Measurements from ENCODE around the gene MSL2. TPM values are rescaled to one million over a fixed set of nuclear protein-coding genes. Genes with fewer than 3 reads are reported as not detected.
"Not testable (repeated sequence)": the region's sequence is repeated elsewhere in the genome, so short reads cannot be mapped to it uniquely, and the experiment has no call there.

The MSL2 gene
- total and polyA plus RNA-seq, 4 donors, result 23.8 to 31.5 (median 27.4) TPM

DNA sequence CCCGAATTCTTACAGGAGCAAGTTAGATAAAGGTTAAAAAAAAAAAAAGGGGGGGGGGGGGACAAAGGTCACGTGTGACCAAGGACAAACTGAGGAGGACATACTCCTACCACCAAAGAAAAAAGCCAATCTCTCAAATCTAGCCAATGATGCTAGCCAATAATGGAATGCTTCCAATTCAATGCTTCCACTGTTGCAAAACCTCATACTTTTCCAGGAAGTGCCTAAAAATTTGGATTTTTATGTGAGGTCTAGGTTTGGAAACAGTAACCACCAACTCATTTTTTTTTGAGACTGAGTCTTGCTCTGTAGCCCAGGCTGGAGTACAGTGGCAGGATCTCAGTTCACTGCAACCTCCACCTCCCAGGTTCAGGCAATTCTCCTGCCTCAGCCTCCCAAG lies 11.4 kb downstream of the MSL2 start:
- H3K4me1 ChIP-seq (ENCODE audit: control insufficient read depth, insufficient read depth, low read length), result peaks cover 2% of the 10 kb centered on the region
- H3K9me3 ChIP-seq (ENCODE audit: control insufficient read depth, insufficient read depth, low read length), result no peaks in the 10 kb centered on the region
- H3K27ac ChIP-seq (ENCODE audit: low read depth, low read length), result no peak overlapping the region
- no peaks in the 10 kb centered on the region for H3K27me3 ChIP-seq (ENCODE audit: control insufficient read depth, insufficient read depth, low read length)
- H3K4me3 ChIP-seq (ENCODE audit: low read depth, low read length), result no peak overlapping the region
- no peak for DNase-seq (ENCODE audit: low read depth in 4 of 6, low spot score in 6 of 6)
- WGBS (ENCODE audit: insufficient coverage), result no CpG with 5 or more reads among the region's 2 CpGs
- no peaks in the 10 kb centered on the region for H3K36me3 ChIP-seq (ENCODE audit: control insufficient read depth, insufficient read depth, low read length)

DNA sequence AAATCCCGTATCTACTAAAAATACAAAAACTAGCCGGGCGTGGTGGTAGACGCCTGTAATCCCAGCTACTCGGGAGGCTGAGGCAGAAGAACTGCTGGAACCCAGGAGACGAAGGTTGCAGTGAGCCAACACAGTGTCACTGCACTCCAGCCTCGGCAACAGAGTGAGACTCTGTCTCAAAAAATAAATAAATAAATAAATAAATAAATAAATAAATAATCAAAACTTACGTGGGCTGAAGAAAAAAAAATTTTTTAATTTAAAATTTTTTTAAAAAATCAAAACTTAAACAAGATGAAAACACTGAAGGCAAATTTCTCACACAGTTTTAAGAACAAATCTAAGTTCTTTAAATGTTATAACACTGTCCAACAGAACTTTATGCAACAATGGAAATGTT lies 14.4 kb downstream of the MSL2 start:
- peaks cover 2% of the 10 kb centered on the region for H3K4me1 ChIP-seq (ENCODE audit: control insufficient read depth, insufficient read depth, low read length)
- 96% methylated on average over 5 of the region's 8 CpGs for WGBS (ENCODE audit: insufficient coverage)
- no peaks in the 10 kb centered on the region for H3K27me3 ChIP-seq (ENCODE audit: control insufficient read depth, insufficient read depth, low read length)
- no peaks in the 10 kb centered on the region for H3K9me3 ChIP-seq (ENCODE audit: control insufficient read depth, insufficient read depth, low read length)
- H3K27ac ChIP-seq (ENCODE audit: low read depth, low read length), result no peak overlapping the region
- H3K36me3 ChIP-seq (ENCODE audit: control insufficient read depth, insufficient read depth, low read length), result no peaks in the 10 kb centered on the region
- H3K4me3 ChIP-seq (ENCODE audit: low read depth, low read length), result no peak overlapping the region
- no peak for DNase-seq (ENCODE audit: low read depth in 4 of 6, low spot score in 6 of 6)

DNA sequence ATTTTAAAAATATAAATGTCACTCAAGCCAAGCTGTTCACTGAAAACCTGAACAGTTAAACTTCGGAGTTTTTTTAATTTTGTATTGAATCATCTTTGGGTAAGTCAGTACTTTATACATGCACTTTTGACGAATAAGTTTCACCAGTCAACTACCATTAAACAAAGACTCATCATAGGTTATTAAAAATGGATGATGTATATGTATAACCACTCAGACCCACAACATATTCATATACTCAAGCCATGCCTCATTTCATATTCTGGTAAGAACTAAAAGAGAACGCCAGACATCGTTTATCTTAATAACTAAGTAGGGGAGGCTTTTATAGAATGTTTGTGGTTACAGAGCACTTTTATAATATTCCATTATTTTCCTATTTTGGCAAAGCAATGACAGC lies 18.3 kb downstream of the MSL2 start:
- Histone ChIP-seq H3K27ac (ENCODE audit: low read depth, low read length) (no peak overlapping the region), H3K4me3 (ENCODE audit: low read depth, low read length) (no peak overlapping the region), H3K4me1 (ENCODE audit: control insufficient read depth, insufficient read depth, low read length) (peaks cover 2% of the 10 kb centered on the region), H3K36me3 (ENCODE audit: control insufficient read depth, insufficient read depth, low read length) (no peaks in the 10 kb centered on the region), H3K27me3 (ENCODE audit: control insufficient read depth, insufficient read depth, low read length) (no peaks in the 10 kb centered on the region), H3K9me3 (ENCODE audit: control insufficient read depth, insufficient read depth, low read length) (no peaks in the 10 kb centered on the region)
- DNase-seq (ENCODE audit: low read depth in 4 of 6, low spot score in 6 of 6), result no peak
- no CpG with 5 or more reads among the region's 4 CpGs for WGBS (ENCODE audit: insufficient coverage)

- no peak overlapping the region for H3K27ac ChIP-seq (ENCODE audit: low read depth, low read length)
- H3K4me3 ChIP-seq (ENCODE audit: low read depth, low read length), result no peak overlapping the region
- no peak for DNase-seq (ENCODE audit: low read depth in 4 of 6, low spot score in 6 of 6)
- H3K27me3 ChIP-seq (ENCODE audit: control insufficient read depth, insufficient read depth, low read length), result no peaks in the 10 kb centered on the region
- H3K36me3 ChIP-seq (ENCODE audit: control insufficient read depth, insufficient read depth, low read length), result no peaks in the 10 kb centered on the region
- no peaks in the 10 kb centered on the region for H3K4me1 ChIP-seq (ENCODE audit: control insufficient read depth, insufficient read depth, low read length)
- no peaks in the 10 kb centered on the region for H3K9me3 ChIP-seq (ENCODE audit: control insufficient read depth, insufficient read depth, low read length)
These were observed 22.1 kb downstream of the MSL2 start for GRCh38 chr3:136173939-136174490.

DNA sequence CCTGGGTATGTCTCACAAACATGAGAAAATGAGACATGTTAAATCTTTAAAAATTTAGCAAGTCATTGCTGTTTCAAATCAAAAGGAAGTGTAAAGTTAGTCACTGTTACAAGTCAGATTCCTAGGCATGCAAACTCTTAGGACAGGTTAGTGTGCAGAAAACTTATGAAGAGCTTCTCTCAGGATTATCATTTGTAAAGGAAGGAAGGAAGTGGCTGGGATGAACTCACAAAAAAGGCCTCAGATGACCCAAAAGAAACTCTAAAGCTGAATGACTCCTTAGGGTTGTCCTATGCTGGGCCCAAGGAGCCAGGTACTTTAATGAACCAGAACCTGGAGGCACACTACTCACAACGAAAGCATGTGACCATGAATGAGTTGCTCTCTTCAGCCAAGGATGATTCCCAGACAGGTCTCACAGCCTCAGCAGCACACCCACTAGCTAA lies 25.0 kb downstream of the MSL2 start:
- no peaks in the 10 kb centered on the region for H3K9me3 ChIP-seq (ENCODE audit: control insufficient read depth, insufficient read depth, low read length)
- DNase-seq (ENCODE audit: low read depth in 4 of 6, low spot score in 6 of 6), result no peak
- 60% methylated on average over 1 of the region's 1 CpG for WGBS (ENCODE audit: insufficient coverage)
- no peaks in the 10 kb centered on the region for H3K4me1 ChIP-seq (ENCODE audit: control insufficient read depth, insufficient read depth, low read length)
- H3K27ac ChIP-seq (ENCODE audit: low read depth, low read length), result no peak overlapping the region
- H3K27me3 ChIP-seq (ENCODE audit: control insufficient read depth, insufficient read depth, low read length), result no peaks in the 10 kb centered on the region
- H3K4me3 ChIP-seq (ENCODE audit: low read depth, low read length), result no peak overlapping the region
- H3K36me3 ChIP-seq (ENCODE audit: control insufficient read depth, insufficient read depth, low read length), result no peaks in the 10 kb centered on the region

GRCh38 chr3:136168236-136168635 lies 27.9 kb downstream of the MSL2 start:
- H3K9me3 ChIP-seq (ENCODE audit: control insufficient read depth, insufficient read depth, low read length); DNase-seq (ENCODE audit: low read depth in 4 of 6, low spot score in 6 of 6); H3K4me3 ChIP-seq (ENCODE audit: low read depth, low read length); H3K27ac ChIP-seq (ENCODE audit: low read depth, low read length); H3K27me3 ChIP-seq (ENCODE audit: control insufficient read depth, insufficient read depth, low read length); H3K4me1 ChIP-seq (ENCODE audit: control insufficient read depth, insufficient read depth, low read length); H3K36me3 ChIP-seq (ENCODE audit: control insufficient read depth, insufficient read depth, low read length): not testable (repeated sequence)
- no CpG with 5 or more reads among the region's 4 CpGs for WGBS (ENCODE audit: insufficient coverage)

DNA sequence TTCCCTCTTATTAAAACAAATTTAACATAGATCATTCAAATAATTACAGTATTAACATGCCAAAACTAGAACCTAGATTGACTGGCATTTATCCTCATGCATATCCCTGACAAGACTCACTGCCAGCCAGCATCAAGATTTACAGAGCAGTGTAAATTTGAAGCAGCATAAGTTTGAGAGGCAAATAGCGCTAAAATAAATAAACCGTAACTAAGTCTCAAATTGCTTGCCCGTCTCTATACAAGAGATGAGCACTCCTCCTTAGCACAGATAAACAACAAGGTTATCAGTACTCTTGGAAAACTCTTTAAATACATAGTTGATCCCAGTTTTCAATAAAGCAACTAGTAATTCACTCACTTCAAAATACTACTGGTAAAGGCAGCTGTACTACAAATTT lies 29.6 kb downstream of the MSL2 start:
- H3K9me3 ChIP-seq (ENCODE audit: control insufficient read depth, insufficient read depth, low read length), result no peaks in the 10 kb centered on the region
- no CpG with 5 or more reads among the region's 3 CpGs for WGBS (ENCODE audit: insufficient coverage)
- no peak overlapping the region for H3K4me3 ChIP-seq (ENCODE audit: low read depth, low read length)
- H3K36me3 ChIP-seq (ENCODE audit: control insufficient read depth, insufficient read depth, low read length), result no peaks in the 10 kb centered on the region
- no peaks in the 10 kb centered on the region for H3K4me1 ChIP-seq (ENCODE audit: control insufficient read depth, insufficient read depth, low read length)
- peak in 1 of 6 donors; percentile 26 for DNase-seq (ENCODE audit: low read depth in 4 of 6, low spot score in 6 of 6)
- no peak overlapping the region for H3K27ac ChIP-seq (ENCODE audit: low read depth, low read length)
- H3K27me3 ChIP-seq (ENCODE audit: control insufficient read depth, insufficient read depth, low read length), result no peaks in the 10 kb centered on the region

- not testable (repeated sequence) for H3K36me3 ChIP-seq (ENCODE audit: control insufficient read depth, insufficient read depth, low read length); H3K4me1 ChIP-seq (ENCODE audit: control insufficient read depth, insufficient read depth, low read length); H3K4me3 ChIP-seq (ENCODE audit: low read depth, low read length); H3K27ac ChIP-seq (ENCODE audit: low read depth, low read length); H3K27me3 ChIP-seq (ENCODE audit: control insufficient read depth, insufficient read depth, low read length); DNase-seq (ENCODE audit: low read depth in 4 of 6, low spot score in 6 of 6); H3K9me3 ChIP-seq (ENCODE audit: control insufficient read depth, insufficient read depth, low read length)
These were observed 32.5 kb downstream of the MSL2 start for GRCh38 chr3:136163607-136164006.

DNA sequence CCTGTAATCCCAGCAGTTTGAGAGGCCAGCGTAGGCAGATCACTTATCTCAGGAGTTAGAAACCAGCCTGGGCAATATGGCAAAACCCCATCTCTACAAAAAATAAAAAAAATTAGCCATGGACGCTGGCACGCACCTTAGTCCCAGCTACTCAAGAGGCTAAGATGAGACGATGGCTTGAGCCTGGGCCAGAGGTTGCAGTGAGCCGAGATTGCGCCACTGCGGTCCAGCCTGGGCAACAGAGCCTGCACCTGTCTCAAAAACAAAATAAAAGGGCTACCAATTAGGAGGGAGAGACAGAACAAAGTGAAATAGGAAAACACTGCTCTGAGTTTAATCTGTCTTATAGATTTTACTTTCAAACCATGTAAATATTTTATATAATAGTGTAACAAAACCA lies 33.8 kb downstream of the MSL2 start:
- no peaks in the 10 kb centered on the region for H3K36me3 ChIP-seq (ENCODE audit: control insufficient read depth, insufficient read depth, low read length)
- no peaks in the 10 kb centered on the region for H3K4me1 ChIP-seq (ENCODE audit: control insufficient read depth, insufficient read depth, low read length)
- 84% methylated on average over 5 of the region's 7 CpGs for WGBS (ENCODE audit: insufficient coverage)
- H3K27me3 ChIP-seq (ENCODE audit: control insufficient read depth, insufficient read depth, low read length), result no peaks in the 10 kb centered on the region
- H3K4me3 ChIP-seq (ENCODE audit: low read depth, low read length), result no peak overlapping the region
- no peak for DNase-seq (ENCODE audit: low read depth in 4 of 6, low spot score in 6 of 6)
- H3K27ac ChIP-seq (ENCODE audit: low read depth, low read length), result no peak overlapping the region
- no peaks in the 10 kb centered on the region for H3K9me3 ChIP-seq (ENCODE audit: control insufficient read depth, insufficient read depth, low read length)

DNA sequence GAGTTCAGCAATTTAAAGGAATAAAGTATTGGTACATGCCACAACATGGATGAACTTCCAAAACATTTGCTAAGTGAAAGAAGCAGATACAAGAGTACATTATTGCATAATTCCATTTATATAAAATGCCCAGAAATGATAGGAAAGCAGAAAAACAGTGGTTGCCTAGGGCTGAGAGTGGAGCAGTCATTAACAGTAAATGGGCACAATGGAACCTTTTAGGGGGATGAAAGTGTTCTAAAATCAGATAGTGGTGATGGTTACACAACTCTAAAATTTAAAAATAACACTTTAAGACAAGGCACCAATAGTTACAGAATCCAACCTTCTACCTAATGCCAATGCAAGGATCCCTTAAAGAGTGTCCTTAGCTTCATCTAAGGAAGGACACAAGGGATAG lies 34.6 kb downstream of the MSL2 start:
- no peaks in the 10 kb centered on the region for H3K27me3 ChIP-seq (ENCODE audit: control insufficient read depth, insufficient read depth, low read length)
- no peaks in the 10 kb centered on the region for H3K9me3 ChIP-seq (ENCODE audit: control insufficient read depth, insufficient read depth, low read length)
- no peaks in the 10 kb centered on the region for H3K4me1 ChIP-seq (ENCODE audit: control insufficient read depth, insufficient read depth, low read length)
- H3K4me3 ChIP-seq (ENCODE audit: low read depth, low read length), result no peak overlapping the region
- DNase-seq (ENCODE audit: low read depth in 4 of 6, low spot score in 6 of 6), result no peak
- no peaks in the 10 kb centered on the region for H3K36me3 ChIP-seq (ENCODE audit: control insufficient read depth, insufficient read depth, low read length)
- H3K27ac ChIP-seq (ENCODE audit: low read depth, low read length), result no peak overlapping the region

Measured in spinal cord (tissue), 10 donors.